Right cardiac atrium (tissue), 5 donors: Measurements from ENCODE around the gene FBLN5. TPM values are rescaled to one million over a fixed set of nuclear protein-coding genes. Genes with fewer than 3 reads are reported as not detected.
A peak's percentile ranks its signal among the peaks of the same experiment; 100 is the strongest.
"Not testable (repeated sequence)": the region's sequence is repeated elsewhere in the genome, so short reads cannot be mapped to it uniquely, and the experiment has no call there.

Experiments used
- ATAC-seq, 2 donors: fragments of 200-7000 bp; cut with Tn5 transposase; one replicate each; pipeline versions ENCODE4 v1.8.0 to v1.9.1; 2020; ENCODE audit warnings: moderate library complexity in 2 of 2, mild to moderate bottlenecking in 1 of 2
- DNase-seq, 3 donors: peaks; one replicate each; pipeline ENCODE4 v3.0.0-alpha.2; 2020
- H3K27ac ChIP-seq: one replicate; pipeline ENCODE4 v1.5.1; 2013; ENCODE audit warnings: mild to moderate bottlenecking, low read length, control low read depth, moderate library complexity
- H3K27me3 ChIP-seq: one replicate; pipeline ENCODE4 v1.6.1; 2013; ENCODE audit not compliant: control insufficient read depth, insufficient read depth
- H3K4me1 ChIP-seq: one replicate; pipeline ENCODE4 v1.6.1; 2013; ENCODE audit warnings: low read length; ENCODE audit not compliant: control insufficient read depth, insufficient read depth
- H3K4me3 ChIP-seq: one replicate; pipeline ENCODE4 v1.5.1; 2013; ENCODE audit warnings: low read length, control low read depth
- H3K9me3 ChIP-seq: one replicate; pipeline ENCODE4 v1.6.1; 2013; ENCODE audit warnings: low read length; ENCODE audit not compliant: control insufficient read depth
- WGBS: extraction: QIAGEN DNeasy Blood & Tissue Kit; methylation state at CpG from one replicate; pipeline ENCODE4 v1.1.7; 2013; 5-methylcytosine and 5-hydroxymethylcytosine counted together
- intact Hi-C, 4 donors: fragments of 100-400 bp; cut with DNase I; formaldehyde crosslinking; loops; one replicate each; pipeline versions ENCODE4 v1.11.0 to v1.14.0; 2022 to 2023
- polyA plus RNA-seq: library from polyadenylated mRNA; stranded (reverse); fragments of 200-250 nt; gene quantifications from one replicate; pipeline ENCODE4 v1.2.3, GENCODE V29; 2013
- total RNA-seq, 4 donors: library from RNA; stranded (reverse); fragmentation: NEBNext Ultra II Directional; extraction: Animal tissue kit (Norgen Biotek cat#: 25700); gene quantifications; one replicate each; pipeline ENCODE4 v1.2.1, GENCODE V29; 2021
- donor health status: healthy with polysubstance abuse.
- donor health status: DM: no; HTN: yes; CAD: no.
- donor health status: DM: no; HTN: no; CAD: no.
- donor health status: DM: no; HTN: yes; CAD: no; lungs with severe emphysema.
- donor health status: DM: yes; HTN: yes; CAD: no.

The FBLN5 gene
- total and polyA plus RNA-seq, 5 donors = 99.7 to 173 (median 141) TPM

GRCh38 chr14:91904956-91905645 lies 42.4 kb downstream of the FBLN5 start:
- ATAC-seq = no peak
- Histone ChIP-seq H3K27ac (no peak overlapping the region), H3K4me1 (peaks cover 8% of the 10 kb centered on the region), H3K9me3 (no peaks in the 10 kb centered on the region), H3K27me3 (no peaks in the 10 kb centered on the region), H3K4me3 (no peak overlapping the region)
- intact Hi-C loops = no loop called here
- no peak for DNase-seq
- whole genome bisulfite sequencing = 90% methylated on average over 9 of the region's 9 CpGs

DNA sequence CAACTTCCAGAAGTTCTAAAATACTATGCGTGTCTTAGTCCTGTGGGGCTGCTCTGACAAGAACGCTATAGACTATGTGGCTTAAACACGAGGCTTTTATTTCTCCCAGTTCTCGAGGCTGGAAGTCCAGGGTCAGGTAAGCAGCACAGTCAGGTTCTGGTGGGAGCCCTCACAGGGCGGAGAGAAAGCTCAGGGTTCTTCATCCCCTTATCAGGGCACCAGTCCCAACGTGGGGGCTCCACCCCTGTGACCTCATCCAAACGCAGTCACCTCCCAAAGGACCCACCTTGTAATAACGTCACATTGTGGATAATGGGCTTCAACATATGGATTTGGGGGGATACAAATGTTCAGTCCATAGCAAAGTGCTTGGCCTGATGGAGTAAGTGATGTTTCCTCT lies 43.0 kb downstream of the FBLN5 start:
- intact Hi-C loops = no loop called here
- 73% methylated on average over 8 of the region's 8 CpGs for whole genome bisulfite sequencing

DNA sequence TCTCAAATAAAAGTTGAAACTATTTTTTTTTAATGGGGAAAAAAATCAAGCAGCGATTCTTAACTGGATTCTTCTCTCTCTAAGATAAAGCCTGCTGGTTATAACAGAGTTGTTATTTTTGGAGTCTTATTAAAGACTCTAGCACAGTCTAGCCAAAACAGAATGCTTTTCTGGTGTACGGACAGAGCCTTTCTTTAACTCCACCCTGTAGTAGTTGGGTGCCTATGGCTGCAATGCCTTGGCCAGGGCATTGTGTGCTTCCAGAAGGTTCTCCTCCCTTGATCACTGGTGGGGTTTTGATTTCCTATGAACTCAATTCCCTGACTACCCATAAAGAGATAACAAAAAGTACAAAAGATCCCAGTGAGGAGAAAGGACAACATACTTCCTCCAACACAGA lies 44.4 kb downstream of the FBLN5 start:
- 20% methylated on average over 2 of the region's 2 CpGs for WGBS
- Histone ChIP-seq H3K27me3 (no peaks in the 10 kb centered on the region), H3K9me3 (no peaks in the 10 kb centered on the region), H3K4me3 (no peak overlapping the region), H3K27ac (peak overlapping the region; percentile 30), H3K4me1 (peaks cover 14% of the 10 kb centered on the region)
- peak in 1 of 3 donors; percentile 81 for DNase-seq
- intact Hi-C loops = no loop called here
- ATAC-seq = peak; percentile 51 to 73

More for the DNA sequence above, 43.0 kb downstream of the FBLN5 start:
- Histone ChIP-seq H3K27ac (peak overlapping the region; percentile 45), H3K4me3 (no peak overlapping the region), H3K27me3 (no peaks in the 10 kb centered on the region), H3K4me1 (peaks cover 9% of the 10 kb centered on the region), H3K9me3 (no peaks in the 10 kb centered on the region)
- ATAC-seq = no peak
- no peak for DNase-seq

- no peak overlapping the region for H3K4me3 ChIP-seq
- H3K27ac ChIP-seq = no peak overlapping the region
- H3K27me3 ChIP-seq = no peaks in the 10 kb centered on the region
- ATAC-seq = no peak
- no peak for DNase-seq
- H3K4me1 ChIP-seq = peaks cover 16% of the 10 kb centered on the region
- 70% methylated on average over 3 of the region's 3 CpGs for WGBS
- no peaks in the 10 kb centered on the region for H3K9me3 ChIP-seq
- intact Hi-C loops = no loop called here
Observed at GRCh38 chr14:91902336-91902735, 45.2 kb downstream of the FBLN5 start.

- 56% methylated on average over 9 of the region's 9 CpGs for WGBS
- Histone ChIP-seq H3K4me1 (peaks cover 21% of the 10 kb centered on the region), H3K9me3 (no peaks in the 10 kb centered on the region), H3K27me3 (no peaks in the 10 kb centered on the region), H3K4me3 (no peak overlapping the region), H3K27ac (peak overlapping the region; percentile 55)
- peak; percentile 48 to 85 (median 78) for DNase-seq
- ATAC-seq = peak; percentile 54 to 64
- intact Hi-C loops = no loop called here
Observed at GRCh38 chr14:91901449-91902226, 45.9 kb downstream of the FBLN5 start.

DNA sequence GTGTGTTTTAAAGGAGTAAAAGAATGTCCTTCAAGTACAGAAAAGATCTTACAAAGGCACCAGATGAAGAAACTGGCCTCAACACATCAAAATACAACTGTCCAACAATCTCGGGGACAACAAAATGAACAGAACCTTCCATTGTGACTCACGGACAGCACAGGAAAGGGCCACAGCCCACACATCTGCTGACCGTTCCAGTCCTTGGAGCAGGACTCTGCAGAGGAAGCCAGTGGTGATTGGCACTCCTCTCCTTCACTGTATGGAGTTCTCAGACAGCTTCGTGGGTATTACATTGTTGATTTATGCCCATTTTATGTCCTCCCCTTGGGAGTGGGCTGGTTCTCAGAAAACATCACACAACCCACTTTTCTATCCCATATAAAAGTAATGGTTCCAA lies 47.7 kb downstream of the FBLN5 start:
- ATAC-seq (no peak), DNase-seq (no peak)
- 37% methylated on average over 4 of the region's 4 CpGs for WGBS
- intact Hi-C loops = no loop called here
- no peaks in the 10 kb centered on the region for H3K9me3 ChIP-seq
- peak overlapping the region; percentile 56 for H3K27ac ChIP-seq
- H3K27me3 ChIP-seq = no peaks in the 10 kb centered on the region
- H3K4me3 ChIP-seq = no peak overlapping the region
- H3K4me1 ChIP-seq = peaks cover 23% of the 10 kb centered on the region

- no peak for DNase-seq
- no peaks in the 10 kb centered on the region for H3K27me3 ChIP-seq
- ATAC-seq = no peak
- no peak overlapping the region for H3K4me3 ChIP-seq
- peaks cover 20% of the 10 kb centered on the region for H3K4me1 ChIP-seq
- peak overlapping the region; percentile 76 for H3K27ac ChIP-seq
- WGBS = 90% methylated on average over 4 of the region's 4 CpGs
- H3K9me3 ChIP-seq = no peaks in the 10 kb centered on the region
- intact Hi-C loops = no loop called here
Observed at GRCh38 chr14:91899213-91899612, 48.3 kb downstream of the FBLN5 start.

- Histone ChIP-seq H3K4me3 (no peak overlapping the region), H3K9me3 (no peaks in the 10 kb centered on the region), H3K27me3 (no peaks in the 10 kb centered on the region), H3K4me1 (peaks cover 19% of the 10 kb centered on the region), H3K27ac (peak overlapping the region; percentile 33)
- WGBS = 85% methylated on average over 5 of the region's 5 CpGs
- ATAC-seq (no peak), DNase-seq (no peak)
- intact Hi-C loops = no loop called here
Observed at GRCh38 chr14:91898372-91898771, 49.1 kb downstream of the FBLN5 start.

- intact Hi-C loops, H3K27me3 ChIP-seq, ATAC-seq, H3K9me3 ChIP-seq, DNase-seq, H3K4me3 ChIP-seq: not testable (repeated sequence)
- peaks cover 18% of the 10 kb centered on the region for H3K4me1 ChIP-seq
- H3K27ac ChIP-seq = peak overlapping the region; percentile 49
- WGBS = 85% methylated on average over 5 of the region's 5 CpGs
Observed at GRCh38 chr14:91897716-91898115, 49.8 kb downstream of the FBLN5 start.

DNA sequence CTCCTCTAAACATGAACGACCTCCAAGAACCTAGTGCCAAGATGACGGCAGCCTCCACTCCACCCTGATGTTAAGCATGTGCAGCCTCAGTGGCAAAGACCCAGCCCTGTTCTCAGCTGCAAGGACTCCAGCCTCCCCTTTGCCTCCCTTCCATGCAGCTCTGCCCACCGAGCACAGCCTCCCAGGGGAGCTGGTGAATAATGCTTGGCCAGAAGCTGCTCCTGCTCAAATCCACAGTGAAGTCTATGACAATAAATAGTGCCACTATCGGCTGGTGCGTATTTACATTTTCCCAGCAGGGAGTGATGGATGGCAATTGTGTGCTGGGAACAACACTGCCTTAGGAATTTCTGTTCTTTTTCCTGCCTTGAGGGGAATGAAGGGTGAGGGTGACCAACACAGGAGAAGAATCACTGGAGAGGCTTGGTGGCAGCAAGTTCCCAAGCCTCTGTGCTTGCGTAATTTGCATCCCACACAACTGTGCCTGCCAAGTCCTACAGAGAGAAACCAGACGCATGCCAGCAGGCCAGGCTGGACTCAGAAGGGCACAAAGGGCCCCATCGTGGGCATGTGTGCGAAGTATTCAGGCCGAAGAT lies 50.3 kb downstream of the FBLN5 start:
- no peaks in the 10 kb centered on the region for H3K9me3 ChIP-seq
- no peaks in the 10 kb centered on the region for H3K27me3 ChIP-seq
- peak; percentile 72 to 86 (median 74) for DNase-seq
- intact Hi-C loops = no loop called here
- peaks cover 18% of the 10 kb centered on the region for H3K4me1 ChIP-seq
- ATAC-seq = peak; percentile 70 to 71
- peak overlapping the region; percentile 49 for H3K27ac ChIP-seq
- no peak overlapping the region for H3K4me3 ChIP-seq
- WGBS = 45% methylated on average over 10 of the region's 10 CpGs

GRCh38 chr14:91896419-91896818 lies 51.1 kb downstream of the FBLN5 start:
- Histone ChIP-seq H3K4me1 (peaks cover 20% of the 10 kb centered on the region), H3K27ac (peak overlapping the region; percentile 49), H3K4me3 (no peak overlapping the region), H3K9me3 (no peaks in the 10 kb centered on the region), H3K27me3 (no peaks in the 10 kb centered on the region)
- WGBS = 91% methylated on average over 4 of the region's 4 CpGs
- no peak for ATAC-seq
- intact Hi-C loops = no loop called here
- DNase-seq = no peak
